GM12878 (cell line): ENCODE measurements around the gene LRRC3C. TPM values are rescaled to one million over a fixed set of nuclear protein-coding genes. Genes with fewer than 3 reads are reported as not detected.

ENCODE experiments used
- ATAC-seq: fragments of 200-7000 bp; cut with Tn5 transposase; 3 replicates; pipeline ENCODE4 v1.9.1; 2020; ENCODE audit warnings: mild to moderate bottlenecking, moderate library complexity
- BruUV-seq: library from RNA; stranded (reverse); fragments of 400-500 nt; replicated peaks from 2 replicates; lab custom pipeline; 2021; lab: Mats Ljungman, UMichigan
- CTCF ChIA-PET: fragments of 300-600 bp; sonication (Branson Sonifier 250); formaldehyde crosslinking; extraction: SDS; loops from one replicate; lab custom pipeline; 2021; ENCODE audit warnings: inconsistent platforms; lab: Yijun Ruan, JAX
- POLR2A ChIA-PET: fragments of 350-600 bp; formaldehyde crosslinking; extraction: SDS; loops from one replicate; lab custom pipeline; 2021; ENCODE audit warnings: inconsistent platforms; lab: Charles Lee
- RAD21 ChIA-PET: fragments of 300-600 bp; sonication (Branson Sonifier 250); formaldehyde crosslinking; loops from one replicate; lab custom pipeline; 2023; ENCODE audit warnings: antibody characterized with exemption; ENCODE audit not compliant: unreplicated experiment; lab: Charles Lee
- SMC1A ChIA-PET: fragments of 300-600 bp; sonication (Branson Sonifier 250); formaldehyde crosslinking; loops from one replicate; lab custom pipeline; 2023; ENCODE audit not compliant: unreplicated experiment, uncharacterized antibody; lab: Charles Lee
- DNase-seq: peaks from one replicate; pipeline ENCODE4 v3.0.0-alpha.2; 2011; ENCODE audit warnings: low read depth, low spot score
- FAIRE-seq: peaks from 3 replicates; lab custom pipeline; 2011; peaks lifted over from hg19 to GRCh38; lab: Jason Lieb, UNC
- H2AFZ ChIP-seq: 2 replicates; pipeline ENCODE4 v1.6.0; 2011; ENCODE audit warnings: low read depth, low read length, control low read depth; ENCODE audit not compliant: control insufficient read depth
- H3K27ac ChIP-seq: 2 replicates; pipeline ENCODE4 v1.5.1; 2011; ENCODE audit warnings: control low read depth; ENCODE audit not compliant: control insufficient read depth, insufficient read depth
- H3K27me3 ChIP-seq, 2 experiments: replicated peaks in 1 of 2; 2 replicates each; pipeline versions ENCODE4 v1.6.0 to v1.6.1; 2011; ENCODE audit warnings: low read length in 1 of 2; ENCODE audit not compliant: control insufficient read depth in 2 of 2, insufficient read depth in 2 of 2
- H3K36me3 ChIP-seq, 2 experiments: 2 replicates each; pipeline ENCODE4 v1.5.1; 2011; ENCODE audit warnings: low read length in 1 of 2; ENCODE audit not compliant: control insufficient read depth in 2 of 2, insufficient read depth in 2 of 2
- H3K4me1 ChIP-seq: 2 replicates; pipeline ENCODE4 v1.6.1; 2011; ENCODE audit warnings: mild to moderate bottlenecking, low read length, moderate library complexity, mixed read lengths; ENCODE audit not compliant: control insufficient read depth, insufficient read depth
- H3K4me2 ChIP-seq: 2 replicates; pipeline ENCODE4 v1.6.0; 2011; ENCODE audit warnings: control low read depth; ENCODE audit not compliant: control insufficient read depth, insufficient read depth
- H3K4me3 ChIP-seq: fragments of 200-600 bp; sonication (generic); 2 replicates; pipeline ENCODE4 v1.5.1; 2016
- H3K79me2 ChIP-seq: 2 replicates; pipeline ENCODE4 v1.6.0; 2011; ENCODE audit warnings: low read length; ENCODE audit not compliant: control insufficient read depth, insufficient read depth
- H3K9ac ChIP-seq: 2 replicates; pipeline ENCODE4 v1.8.0; 2011; ENCODE audit warnings: low read length, control low read depth, mixed read lengths; ENCODE audit not compliant: control insufficient read depth, insufficient read depth
- H3K9me3 ChIP-seq: replicated peaks from 3 replicates; pipeline ENCODE4 v1.5.1; 2011; ENCODE audit warnings: mild to moderate bottlenecking, low read length; ENCODE audit not compliant: control insufficient read depth, insufficient read depth
- H4K20me1 ChIP-seq: 2 replicates; pipeline ENCODE4 v1.6.0; 2011; ENCODE audit not compliant: control insufficient read depth, insufficient read depth
- ATF2 ChIP-seq: IDR thresholded peaks from 2 replicates; pipeline ENCODE4 v1.6.1; 2012; ENCODE audit warnings: low read length, inconsistent platforms
- E4F1 ChIP-seq: fragments of 450-650 bp; IDR thresholded peaks from 2 replicates; pipeline ENCODE4 v1.6.1; 2018; ENCODE audit warnings: borderline replicate concordance, mild to moderate bottlenecking; ENCODE audit not compliant: partially characterized antibody
- EED ChIP-seq: sonication (generic); IDR thresholded peaks from 2 replicates; pipeline ENCODE4 v1.6.1; 2016; ENCODE audit warnings: antibody characterized with exemption, low read depth
- EZH2 ChIP-seq: IDR thresholded peaks from 2 replicates; pipeline ENCODE4 v1.6.1; 2012; ENCODE audit warnings: low read depth, mild to moderate bottlenecking, control low read depth, inconsistent platforms, low read length, borderline replicate concordance; ENCODE audit not compliant: control insufficient read depth
- HCFC1 ChIP-seq: fragments of 150-350 bp; IDR thresholded peaks from 2 replicates; pipeline ENCODE4 v1.6.1; 2014; ENCODE audit warnings: low read length
- POLR2A ChIP-seq: IDR thresholded peaks from 2 replicates; pipeline ENCODE4 v1.6.1; 2011; ENCODE audit warnings: low read depth, mild to moderate bottlenecking, low read length
- RUNX3 ChIP-seq: IDR thresholded peaks from 2 replicates; pipeline ENCODE4 v1.6.1; 2012; ENCODE audit warnings: low read length, inconsistent platforms
- STAT3 ChIP-seq: IDR thresholded peaks from 2 replicates; pipeline ENCODE4 v1.6.1; 2011; ENCODE audit warnings: low read depth, low read length, improper control_type of control experiment
- ZNF24 ChIP-seq: fragments of 450-650 bp; IDR thresholded peaks from 2 replicates; pipeline ENCODE4 v1.6.1; 2017; ENCODE audit warnings: antibody characterized with exemption, mild to moderate bottlenecking
- WGBS: methylation state at CpG from one replicate; pipeline ENCODE4 v1.1.6; 2016; ENCODE audit warnings: low lambda C conversion rate; ENCODE audit not compliant: insufficient replicate concordance, insufficient coverage; ENCODE audit errors: missing lambda C conversion rate; 5-methylcytosine and 5-hydroxymethylcytosine counted together
- in situ Hi-C: fragments of 300-500 bp; cut with MboI; formaldehyde crosslinking; loops from 9 replicates; pipeline ENCODE4 v1.14.3; 2018; ENCODE audit warnings: mixed read lengths
- intact Hi-C: fragments of 100-400 bp; cut with micrococcal nuclease; formaldehyde crosslinking; loops from one replicate; pipeline ENCODE4 v1.14.2; 2022; ENCODE audit not compliant: unreplicated experiment
- polyA plus RNA-seq, 11 experiments: library from polyadenylated mRNA; depleted of rRNA in 4 of 11; unstranded in 6 of 11; stranded (reverse) in 5 of 11; fragments of >200 nt; fragmentation: Nextera tagmentation in 4 of 11; fragmentation: Illumina TruSeq in 1 of 11; extraction: Ambion mirVana in 4 of 11; extraction: Trizol in 1 of 11; gene quantifications; 1 replicate in 1 of 11; 2 replicates in 10 of 11; pipeline versions ENCODE4 v1.2.1 to v1.2.3, GENCODE V29; 2011 to 2016; ENCODE audit warnings: inconsistent platforms in 2 of 11, missing spikeins in 2 of 11, low read depth in 1 of 11
- total RNA-seq, 4 experiments: library from RNA; depleted of rRNA in 3 of 4; stranded (reverse); fragments of >200 nt in 3 of 4; fragmentation: Illumina TruSeq in 1 of 4; extraction: Trizol in 1 of 4; gene quantifications; 2 replicates each; pipeline versions ENCODE4 v1.2.1 to v1.2.3, GENCODE V29; 2013 to 2021
- TF ChIP-seq, protein P1 (sequence below): IDR thresholded peaks from 2 replicates; pipeline ENCODE4 v1.6.1; 2011; ENCODE audit warnings: low read depth, mild to moderate bottlenecking, low read length, moderate library complexity, borderline replicate concordance; ENCODE audit errors: extremely low read depth
- TF ChIP-seq, protein P2 (sequence below): IDR thresholded peaks from 2 replicates; pipeline ENCODE4 v1.6.1; 2012; ENCODE audit warnings: low read depth, low read length, improper control_type of control experiment

LRRC3C gene
- total and polyA plus RNA-seq, 10 of the 15 experiments (the other 5 are each of a cell fraction or from before 2014, with no cell fraction given) = not detected

GRCh38 chr17:39962642-39963220 lies 35.2 kb downstream of the LRRC3C start, which contains the start of gene GSDMA:
TSS of gene GSDMA (plus strand) at chr17:39963004. CDS start at chr17:39965688, 2,684 bp downstream.
- TF ChIP-seq, protein P1, sequence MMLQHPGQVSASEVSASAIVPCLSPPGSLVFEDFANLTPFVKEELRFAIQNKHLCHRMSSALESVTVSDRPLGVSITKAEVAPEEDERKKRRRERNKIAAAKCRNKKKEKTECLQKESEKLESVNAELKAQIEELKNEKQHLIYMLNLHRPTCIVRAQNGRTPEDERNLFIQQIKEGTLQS = no peak
- TF ChIP-seq EZH2 (no peak), E4F1 (no peak), ZNF24 (no peak), ATF2 (no peak), EED (no peak), RUNX3 (no peak), STAT3 (no peak), HCFC1 (no peak), POLR2A (no peak)
- TF ChIP-seq, protein P2, sequence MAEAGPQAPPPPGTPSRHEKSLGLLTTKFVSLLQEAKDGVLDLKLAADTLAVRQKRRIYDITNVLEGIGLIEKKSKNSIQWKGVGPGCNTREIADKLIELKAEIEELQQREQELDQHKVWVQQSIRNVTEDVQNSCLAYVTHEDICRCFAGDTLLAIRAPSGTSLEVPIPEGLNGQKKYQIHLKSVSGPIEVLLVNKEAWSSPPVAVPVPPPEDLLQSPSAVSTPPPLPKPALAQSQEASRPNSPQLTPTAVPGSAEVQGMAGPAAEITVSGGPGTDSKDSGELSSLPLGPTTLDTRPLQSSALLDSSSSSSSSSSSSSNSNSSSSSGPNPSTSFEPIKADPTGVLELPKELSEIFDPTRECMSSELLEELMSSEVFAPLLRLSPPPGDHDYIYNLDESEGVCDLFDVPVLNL = no peak
- Histone ChIP-seq H3K36me3 (no peaks in the 10 kb centered on the region), H2AFZ (no peak within 1 kb of the TSS), H3K79me2 (no peaks in the 10 kb centered on the region), H3K9me3 (no peaks in the 10 kb centered on the region), H3K27ac (no peak within 1 kb of the TSS), H3K4me2 (no peak within 1 kb of the TSS), H3K4me1 (no peaks in the 10 kb centered on the region; the same call in 1 of the 2 replicates), H3K9ac (no peak within 1 kb of the TSS), H4K20me1 (no peaks in the 10 kb centered on the region), H3K27me3 (no peaks in the 10 kb centered on the region), H3K4me3 (no peak within 1 kb of the TSS)
- RAD21 ChIA-PET = interaction anchor here (0.7 to 1.6 kb wide), 2 partner anchors 25 to 396 kb away, joined by 3 to 5 read pairs; no protein-coding TSS in a partner anchor
- CTCF ChIA-PET = interaction anchor here (1.3 kb wide), 2 partner anchors 15 to 17 kb away, joined by 4 to 6 read pairs; partner anchors contain the start of gene PSMD3
- in situ Hi-C loops (no loop called here), intact Hi-C loops (no loop called here)
- WGBS = 15% methylated on average over 6 of the region's 6 CpGs
- no TSS peak for BruUV-seq
- no peak for DNase-seq
- POLR2A ChIA-PET = interaction anchor here (0.5 to 0.7 kb wide), 3 partner anchors 11 to 187 kb away, joined by 3 to 5 read pairs (median 4); no protein-coding TSS in a partner anchor
- ATAC-seq = no peak
- SMC1A ChIA-PET = no interaction called here
- no peak for FAIRE-seq
